ENCODE measurements around the gene ITGB1BP2.
"Not testable (repeated sequence)": the region's sequence is repeated elsewhere in the genome, so short reads cannot be mapped to it uniquely, and the experiment has no call there.

ITGB1BP2 gene

GRCh38 chrX:71302461-71303213 is 1.1 kb downstream of the ITGB1BP2 start:
- peak; percentile 22 for DNase-seq (ENCODE audit: low read depth)

DNA sequence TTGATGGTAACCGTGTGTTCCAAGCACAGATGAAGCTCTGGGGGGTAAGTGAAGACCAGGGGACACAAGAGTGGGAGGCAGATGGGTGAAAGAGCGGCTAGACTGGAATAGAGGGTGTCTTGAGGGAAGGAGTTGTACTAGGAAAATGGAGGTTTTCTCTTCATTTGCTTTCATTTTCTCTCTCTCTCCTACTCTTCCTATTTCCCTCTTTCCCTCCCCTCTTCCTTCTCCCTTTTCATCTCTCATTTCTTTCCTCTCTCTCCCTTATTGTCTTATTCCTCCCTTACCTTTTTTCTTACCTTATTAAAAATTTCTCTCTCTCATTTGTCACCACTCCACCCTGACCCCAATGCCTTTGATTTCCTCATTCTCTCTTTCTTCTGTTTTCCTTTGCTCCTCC is 3.0 kb downstream of the ITGB1BP2 start:
- DNase-seq (ENCODE audit: low read depth) = no peak

- peak; percentile 87 for DNase-seq (ENCODE audit: low read depth)
Measured at GRCh38 chrX:71315917-71316316, 14.4 kb downstream of the ITGB1BP2 start.

DNA sequence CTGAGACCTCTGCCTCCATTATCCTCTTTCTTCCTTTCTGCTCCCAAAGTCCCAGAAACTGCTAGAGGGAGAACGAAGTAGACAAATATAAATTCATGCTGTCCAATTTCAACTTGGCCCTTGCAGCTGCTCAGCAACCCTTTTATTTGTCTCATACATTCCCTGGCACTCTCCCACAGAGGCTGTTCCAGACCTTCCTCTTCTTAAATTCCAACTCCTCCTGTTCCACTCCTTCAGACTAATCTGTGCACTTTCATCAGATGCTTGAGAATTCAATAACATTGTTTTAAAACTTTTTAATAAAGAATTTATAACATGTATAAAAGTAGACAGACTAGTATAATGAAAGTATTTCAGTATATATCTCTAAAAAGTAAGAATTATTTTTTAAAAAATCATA is 15.4 kb downstream of the ITGB1BP2 start:
- not testable (repeated sequence) for DNase-seq (ENCODE audit: low read depth)

DNA sequence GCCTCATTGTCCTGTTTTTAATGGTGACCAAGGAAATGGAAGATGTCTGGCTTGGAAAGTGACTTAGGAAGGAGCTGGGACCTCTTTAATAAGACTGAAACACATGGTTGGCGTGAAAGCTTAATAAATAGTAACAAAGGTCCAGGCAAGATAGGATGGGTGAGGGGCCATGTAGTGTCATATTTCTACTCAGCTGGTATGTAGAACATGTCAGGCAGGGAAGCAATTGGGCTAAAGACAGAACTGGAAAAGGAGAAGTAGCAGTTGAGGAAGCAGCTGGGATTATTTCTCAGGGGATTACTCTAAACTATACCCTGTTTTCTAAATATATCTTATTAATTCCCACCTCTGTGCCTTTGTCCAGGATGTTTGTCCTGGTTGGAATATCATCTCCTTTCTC is 18.6 kb downstream of the ITGB1BP2 start:
- no peak for DNase-seq (ENCODE audit: low read depth)

- DNase-seq (ENCODE audit: low read depth) = no peak
Measured at GRCh38 chrX:71321731-71322130, 20.2 kb downstream of the ITGB1BP2 start.

DNA sequence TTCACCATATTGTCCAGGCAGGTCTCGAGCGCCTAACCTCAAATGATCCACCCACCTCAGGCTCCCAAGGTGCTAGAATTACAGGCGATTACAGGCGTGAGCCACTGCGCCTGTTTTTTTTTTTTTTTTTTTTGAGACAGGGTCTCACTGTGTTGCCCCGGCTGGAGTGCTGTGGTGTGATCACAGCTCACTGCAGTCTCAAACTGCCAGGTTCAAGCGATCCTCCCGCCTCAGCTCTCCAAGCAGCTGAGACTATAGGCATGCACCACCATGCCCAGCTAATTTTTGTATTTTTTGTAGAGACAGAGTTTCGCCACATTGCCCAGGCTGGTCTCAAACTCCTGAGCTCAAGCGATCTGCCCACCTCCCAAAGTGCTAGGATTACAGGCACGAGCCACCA is 22.9 kb downstream of the ITGB1BP2 start:
- DNase-seq (ENCODE audit: low read depth) = not testable (repeated sequence)

DNA sequence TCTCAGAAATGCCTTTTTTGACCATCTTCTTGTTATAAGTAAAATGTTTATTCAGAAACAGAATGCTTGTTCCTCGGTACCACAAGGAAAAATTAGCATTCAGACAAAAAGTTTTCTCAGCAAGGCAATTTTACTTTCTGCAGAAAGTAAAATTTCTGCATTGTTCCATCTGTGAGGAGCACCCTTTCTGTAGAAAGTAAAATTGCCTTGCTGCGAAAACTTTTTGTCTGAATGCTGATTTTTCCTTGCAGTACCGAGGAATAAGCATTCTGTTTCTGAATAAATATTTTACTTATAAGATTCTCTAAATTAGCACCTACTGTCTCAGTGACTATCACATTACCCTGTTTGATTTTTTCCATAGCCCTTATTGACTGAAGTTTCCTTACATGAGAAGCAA is 24.8 kb downstream of the ITGB1BP2 start:
- no peak for DNase-seq (ENCODE audit: low read depth)

GRCh38 chrX:71349151-71349665 is 47.7 kb downstream of the ITGB1BP2 start:
- DNase-seq (ENCODE audit: low read depth) = peak; percentile 39

DNA sequence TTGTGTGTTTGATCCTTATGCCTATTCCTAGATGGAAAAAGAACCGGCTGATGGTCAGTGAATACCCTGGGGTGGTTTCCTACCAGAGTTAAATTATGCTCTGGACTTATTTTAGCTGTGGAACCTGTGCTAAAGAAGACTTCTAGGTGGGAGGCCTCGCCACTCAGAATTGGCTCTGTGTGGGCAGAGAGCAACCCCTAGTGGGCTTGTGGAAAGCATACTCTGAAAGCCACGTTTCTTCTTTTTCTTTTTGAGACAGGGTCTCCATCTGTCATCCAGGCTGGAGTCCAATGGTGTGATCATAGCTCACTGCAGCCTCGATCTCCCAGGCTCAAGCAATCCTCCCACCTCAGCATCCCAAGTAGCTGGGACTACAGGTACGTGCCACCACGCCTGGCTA is 48.3 kb downstream of the ITGB1BP2 start:
- not testable (repeated sequence) for DNase-seq (ENCODE audit: low read depth)

- not testable (repeated sequence) for DNase-seq (ENCODE audit: low read depth)
Measured at GRCh38 chrX:71352439-71352838, 50.9 kb downstream of the ITGB1BP2 start.

All from iris pigment epithelial cell (primary cell).